Peyer's patch (tissue), 4 donors: ENCODE results near the gene ABCC6.

ENCODE experiments used
- POLR2A ChIP-seq, 2 donors: fragments of 450-650 bp; IDR thresholded peaks; one replicate each; pipeline ENCODE4 v1.5.1; 2017; ENCODE audit warnings: antibody characterized with exemption in 2 of 2, mild to moderate bottlenecking in 2 of 2, moderate library complexity in 2 of 2
- TF ChIP-seq, protein P1 (sequence below), 6 experiments: fragments of 450-650 bp in 4 of 6; fragments of 200-600 bp in 2 of 6; sonication (generic) in 1 of 6; IDR thresholded peaks; one replicate each; pipeline ENCODE4 v1.5.1; 2017 to 2019; ENCODE audit warnings: antibody characterized with exemption in 6 of 6, mild to moderate bottlenecking in 3 of 6, moderate library complexity in 1 of 6

- TF ChIP-seq, protein P1, sequence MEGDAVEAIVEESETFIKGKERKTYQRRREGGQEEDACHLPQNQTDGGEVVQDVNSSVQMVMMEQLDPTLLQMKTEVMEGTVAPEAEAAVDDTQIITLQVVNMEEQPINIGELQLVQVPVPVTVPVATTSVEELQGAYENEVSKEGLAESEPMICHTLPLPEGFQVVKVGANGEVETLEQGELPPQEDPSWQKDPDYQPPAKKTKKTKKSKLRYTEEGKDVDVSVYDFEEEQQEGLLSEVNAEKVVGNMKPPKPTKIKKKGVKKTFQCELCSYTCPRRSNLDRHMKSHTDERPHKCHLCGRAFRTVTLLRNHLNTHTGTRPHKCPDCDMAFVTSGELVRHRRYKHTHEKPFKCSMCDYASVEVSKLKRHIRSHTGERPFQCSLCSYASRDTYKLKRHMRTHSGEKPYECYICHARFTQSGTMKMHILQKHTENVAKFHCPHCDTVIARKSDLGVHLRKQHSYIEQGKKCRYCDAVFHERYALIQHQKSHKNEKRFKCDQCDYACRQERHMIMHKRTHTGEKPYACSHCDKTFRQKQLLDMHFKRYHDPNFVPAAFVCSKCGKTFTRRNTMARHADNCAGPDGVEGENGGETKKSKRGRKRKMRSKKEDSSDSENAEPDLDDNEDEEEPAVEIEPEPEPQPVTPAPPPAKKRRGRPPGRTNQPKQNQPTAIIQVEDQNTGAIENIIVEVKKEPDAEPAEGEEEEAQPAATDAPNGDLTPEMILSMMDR (IDR thresholded peaks at IDR 0.05): no peak
- TF ChIP-seq POLR2A (IDR thresholded peaks at IDR 0.05): no peak
Measured at GRCh38 chr16:16147316-16147999, 75.8 kb downstream of the ABCC6 start.
